ENCODE measurements around the gene TMC4.

Gene TMC4

DNA sequence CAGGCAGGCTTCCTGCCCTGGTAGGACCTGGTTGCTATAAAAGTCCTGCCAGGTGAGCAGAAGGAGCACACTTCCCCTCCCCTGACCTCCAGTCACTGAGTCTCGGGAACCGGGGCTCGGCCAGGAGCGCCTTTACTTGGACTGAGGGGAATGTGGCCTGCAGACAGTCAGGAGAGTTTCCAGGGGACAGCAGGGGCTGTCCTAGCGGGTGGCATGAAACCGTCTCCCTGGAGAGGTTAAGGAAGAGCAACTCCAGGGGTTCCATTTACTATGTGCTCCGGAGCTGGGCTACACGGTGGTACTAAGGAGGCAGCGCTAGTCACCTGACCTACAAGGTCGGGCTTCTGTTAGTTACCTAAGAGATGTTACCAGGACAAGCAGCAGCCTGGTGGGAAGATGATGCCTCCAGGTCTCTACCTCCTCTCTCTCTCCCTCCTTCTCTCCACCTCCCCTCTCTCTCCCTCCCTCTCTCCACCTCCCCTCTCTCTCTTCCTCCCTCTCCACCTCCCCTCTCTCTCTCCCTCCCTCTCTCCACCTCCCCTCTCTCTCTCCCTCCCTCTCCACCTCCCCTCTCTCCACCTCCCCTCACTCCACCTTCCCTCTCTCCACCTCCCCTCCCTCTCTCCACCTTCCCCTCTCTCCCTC is 39.5 kb downstream of the TMC4 start:
- TF ChIP-seq ZBTB7A (IDR thresholded peaks at IDR 0.05; ENCODE audit: low read depth) (no peak), TCF12 (IDR thresholded peaks at IDR 0.05; ENCODE audit: low read depth) (no peak), RAD21 (IDR thresholded peaks at IDR 0.05; ENCODE audit: low read depth) (no peak), FOXM1 (IDR thresholded peaks at IDR 0.05; ENCODE audit: borderline replicate concordance, low read depth) (no peak), NFIC (IDR thresholded peaks at IDR 0.05) (no peak), YY1 (IDR thresholded peaks at IDR 0.05; ENCODE audit: low read depth) (no peak), CEBPB (IDR thresholded peaks at IDR 0.05) (no peak), TEAD4 (IDR thresholded peaks at IDR 0.05) (no peak), TAF1 (IDR thresholded peaks at IDR 0.05; ENCODE audit: low read depth) (no peak), CREB1 (IDR thresholded peaks at IDR 0.05; ENCODE audit: low read depth) (no peak), EGR1 (IDR thresholded peaks at IDR 0.05) (no peak)
- TF ChIP-seq, protein P1, sequence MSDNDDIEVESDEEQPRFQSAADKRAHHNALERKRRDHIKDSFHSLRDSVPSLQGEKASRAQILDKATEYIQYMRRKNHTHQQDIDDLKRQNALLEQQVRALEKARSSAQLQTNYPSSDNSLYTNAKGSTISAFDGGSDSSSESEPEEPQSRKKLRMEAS (IDR thresholded peaks at IDR 0.05), result no peak
- TF ChIP-seq, protein P2, sequence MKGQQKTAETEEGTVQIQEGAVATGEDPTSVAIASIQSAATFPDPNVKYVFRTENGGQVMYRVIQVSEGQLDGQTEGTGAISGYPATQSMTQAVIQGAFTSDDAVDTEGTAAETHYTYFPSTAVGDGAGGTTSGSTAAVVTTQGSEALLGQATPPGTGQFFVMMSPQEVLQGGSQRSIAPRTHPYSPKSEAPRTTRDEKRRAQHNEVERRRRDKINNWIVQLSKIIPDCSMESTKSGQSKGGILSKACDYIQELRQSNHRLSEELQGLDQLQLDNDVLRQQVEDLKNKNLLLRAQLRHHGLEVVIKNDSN (IDR thresholded peaks at IDR 0.05), result no peak
- TF ChIP-seq, protein P3, sequence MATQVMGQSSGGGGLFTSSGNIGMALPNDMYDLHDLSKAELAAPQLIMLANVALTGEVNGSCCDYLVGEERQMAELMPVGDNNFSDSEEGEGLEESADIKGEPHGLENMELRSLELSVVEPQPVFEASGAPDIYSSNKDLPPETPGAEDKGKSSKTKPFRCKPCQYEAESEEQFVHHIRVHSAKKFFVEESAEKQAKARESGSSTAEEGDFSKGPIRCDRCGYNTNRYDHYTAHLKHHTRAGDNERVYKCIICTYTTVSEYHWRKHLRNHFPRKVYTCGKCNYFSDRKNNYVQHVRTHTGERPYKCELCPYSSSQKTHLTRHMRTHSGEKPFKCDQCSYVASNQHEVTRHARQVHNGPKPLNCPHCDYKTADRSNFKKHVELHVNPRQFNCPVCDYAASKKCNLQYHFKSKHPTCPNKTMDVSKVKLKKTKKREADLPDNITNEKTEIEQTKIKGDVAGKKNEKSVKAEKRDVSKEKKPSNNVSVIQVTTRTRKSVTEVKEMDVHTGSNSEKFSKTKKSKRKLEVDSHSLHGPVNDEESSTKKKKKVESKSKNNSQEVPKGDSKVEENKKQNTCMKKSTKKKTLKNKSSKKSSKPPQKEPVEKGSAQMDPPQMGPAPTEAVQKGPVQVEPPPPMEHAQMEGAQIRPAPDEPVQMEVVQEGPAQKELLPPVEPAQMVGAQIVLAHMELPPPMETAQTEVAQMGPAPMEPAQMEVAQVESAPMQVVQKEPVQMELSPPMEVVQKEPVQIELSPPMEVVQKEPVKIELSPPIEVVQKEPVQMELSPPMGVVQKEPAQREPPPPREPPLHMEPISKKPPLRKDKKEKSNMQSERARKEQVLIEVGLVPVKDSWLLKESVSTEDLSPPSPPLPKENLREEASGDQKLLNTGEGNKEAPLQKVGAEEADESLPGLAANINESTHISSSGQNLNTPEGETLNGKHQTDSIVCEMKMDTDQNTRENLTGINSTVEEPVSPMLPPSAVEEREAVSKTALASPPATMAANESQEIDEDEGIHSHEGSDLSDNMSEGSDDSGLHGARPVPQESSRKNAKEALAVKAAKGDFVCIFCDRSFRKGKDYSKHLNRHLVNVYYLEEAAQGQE (IDR thresholded peaks at IDR 0.05; ENCODE audit: low read depth), result no peak

DNA sequence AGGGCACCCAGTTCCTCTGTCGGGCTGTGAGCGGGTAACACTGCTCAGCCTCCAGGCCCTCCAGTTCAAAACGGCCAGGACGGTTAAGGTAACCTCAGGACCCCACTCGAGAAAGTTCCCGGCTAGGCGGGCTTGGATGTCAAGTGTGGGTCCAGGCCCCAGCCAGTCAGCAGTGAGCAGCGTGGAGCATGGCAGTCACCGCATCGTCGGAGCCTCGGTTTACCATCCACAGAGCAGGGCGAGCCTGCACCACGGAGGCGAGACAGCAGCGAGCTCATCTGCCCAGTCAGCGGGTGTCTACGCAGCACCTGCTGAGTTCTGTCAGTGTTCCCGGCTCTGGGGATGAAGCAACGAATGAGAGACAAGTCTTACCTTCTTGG is 43.4 kb downstream of the TMC4 start:
- TF ChIP-seq TCF12 (IDR thresholded peaks at IDR 0.05; ENCODE audit: low read depth) (no peak), TEAD4 (IDR thresholded peaks at IDR 0.05) (no peak), CEBPB (IDR thresholded peaks at IDR 0.05) (no peak)

DNA sequence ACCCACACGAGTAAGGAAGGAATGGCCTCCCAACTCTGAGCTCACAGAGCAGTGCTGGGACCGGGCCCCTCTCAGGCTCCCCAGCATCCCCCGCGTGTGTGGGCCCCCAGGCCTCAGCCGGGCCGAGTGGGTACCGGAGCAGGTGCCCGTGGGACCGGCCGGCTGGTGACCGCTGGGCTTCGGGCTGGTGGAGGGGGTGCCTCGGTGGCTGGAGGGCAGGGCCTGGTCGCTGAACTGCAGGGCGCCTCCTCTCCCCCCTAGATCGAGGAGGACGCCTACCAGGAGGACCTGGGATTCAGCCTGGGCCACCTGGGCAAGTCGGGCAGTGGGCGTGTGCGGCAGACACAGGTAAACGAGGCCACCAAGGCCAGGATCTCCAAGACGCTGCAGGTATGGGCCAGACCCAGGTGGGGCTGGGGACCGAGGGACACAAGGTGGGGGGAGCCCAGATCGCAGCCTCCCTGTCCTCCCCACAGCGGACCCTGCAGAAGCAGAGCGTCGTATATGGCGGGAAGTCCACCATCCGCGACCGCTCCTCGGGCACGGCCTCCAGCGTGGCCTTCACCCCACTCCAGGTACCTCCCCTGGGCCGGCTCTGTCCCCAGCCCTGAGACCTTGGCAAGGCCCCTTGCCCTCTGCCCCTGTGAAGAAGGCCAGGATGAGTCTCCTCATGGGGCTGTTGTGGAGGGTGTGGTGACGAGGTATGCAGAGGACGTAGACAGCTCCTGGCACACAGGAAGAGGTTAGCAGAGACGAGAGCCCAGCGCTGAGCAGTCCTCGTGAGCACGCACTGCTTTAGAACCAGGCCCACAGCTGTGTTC is 44.0 kb downstream of the TMC4 start:
- no peak for TF ChIP-seq RAD21 (IDR thresholded peaks at IDR 0.05; ENCODE audit: low read depth)
- TF ChIP-seq, protein P1 (IDR thresholded peaks at IDR 0.05), result no peak
- no peak for TF ChIP-seq NFIC (IDR thresholded peaks at IDR 0.05)
- TF ChIP-seq YY1 (IDR thresholded peaks at IDR 0.05; ENCODE audit: low read depth), result no peak
- TF ChIP-seq CREB1 (IDR thresholded peaks at IDR 0.05; ENCODE audit: low read depth), result no peak

DNA sequence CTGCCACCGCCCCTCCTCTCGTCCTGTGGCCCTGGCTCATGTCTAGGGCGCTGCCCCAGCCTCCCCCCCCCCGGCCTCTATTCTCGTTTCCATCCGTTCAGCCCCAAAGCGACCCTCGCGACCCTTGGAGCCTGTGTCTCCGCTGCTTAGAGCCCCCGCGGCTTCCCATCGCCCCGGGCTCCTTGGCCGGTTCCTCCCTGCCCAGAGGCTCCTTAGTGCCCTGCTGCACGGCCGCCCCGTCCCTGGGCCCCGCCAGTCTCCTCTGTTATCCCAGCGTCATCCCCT is 44.6 kb downstream of the TMC4 start:
- TF ChIP-seq EP300 (IDR thresholded peaks at IDR 0.05; ENCODE audit: borderline replicate concordance), result no peak
- TF ChIP-seq TEAD4 (IDR thresholded peaks at IDR 0.05), result no peak
- TF ChIP-seq TAF1 (IDR thresholded peaks at IDR 0.05; ENCODE audit: low read depth), result no peak
- TF ChIP-seq, protein P3 (IDR thresholded peaks at IDR 0.05; ENCODE audit: low read depth), result no peak
- no peak for TF ChIP-seq CREB1 (IDR thresholded peaks at IDR 0.05; ENCODE audit: low read depth)
- TF ChIP-seq, protein P2 (IDR thresholded peaks at IDR 0.05), result no peak
- no peak for TF ChIP-seq ZBTB7A (IDR thresholded peaks at IDR 0.05; ENCODE audit: low read depth)
- TF ChIP-seq EGR1 (IDR thresholded peaks at IDR 0.05), result no peak
- no peak for TF ChIP-seq TCF12 (IDR thresholded peaks at IDR 0.05; ENCODE audit: low read depth)
- TF ChIP-seq RAD21 (IDR thresholded peaks at IDR 0.05; ENCODE audit: low read depth), result no peak
- no peak for TF ChIP-seq NFIC (IDR thresholded peaks at IDR 0.05)
- no peak for TF ChIP-seq FOXM1 (IDR thresholded peaks at IDR 0.05; ENCODE audit: borderline replicate concordance, low read depth)
- no peak for TF ChIP-seq CEBPB (IDR thresholded peaks at IDR 0.05)

DNA sequence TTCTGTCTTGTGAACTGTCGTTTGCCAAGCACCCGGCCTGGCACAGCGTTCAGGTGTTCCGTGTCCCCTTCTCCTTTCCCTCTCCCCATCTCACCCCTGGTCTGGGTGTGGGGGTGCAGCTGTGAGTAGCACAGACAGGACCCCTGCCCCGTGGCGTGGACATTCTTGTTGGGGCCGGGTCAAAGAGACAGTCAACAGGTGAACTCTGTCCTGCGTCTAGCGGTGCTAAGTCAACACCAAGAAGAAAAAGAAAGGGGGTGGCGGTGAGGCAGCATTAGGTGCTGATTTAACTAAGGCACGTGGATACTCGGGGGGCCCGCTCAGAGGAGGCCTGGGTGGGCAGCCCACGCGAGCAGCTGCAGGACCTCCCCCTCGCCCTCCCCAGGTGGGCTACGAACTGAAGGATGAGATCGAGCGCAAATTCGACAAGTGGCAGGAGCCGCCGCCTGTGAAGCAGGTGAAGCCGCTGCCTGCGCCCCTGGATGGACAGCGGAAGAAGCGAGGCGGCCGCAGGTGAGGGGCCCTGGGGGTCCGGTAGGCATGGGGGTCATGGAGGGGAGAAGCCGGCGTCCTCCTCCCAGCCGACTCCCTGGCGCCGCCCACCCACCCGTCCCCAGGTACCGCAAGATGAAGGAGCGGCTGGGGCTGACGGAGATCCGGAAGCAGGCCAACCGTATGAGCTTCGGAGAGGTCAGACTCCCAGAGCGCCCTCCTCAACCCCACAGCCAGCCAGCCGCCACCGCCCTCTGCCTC is 45.1 kb downstream of the TMC4 start:
- TF ChIP-seq TCF12 (IDR thresholded peaks at IDR 0.05; ENCODE audit: low read depth) (no peak), NFIC (IDR thresholded peaks at IDR 0.05) (no peak), TAF1 (IDR thresholded peaks at IDR 0.05; ENCODE audit: low read depth) (no peak), RAD21 (IDR thresholded peaks at IDR 0.05; ENCODE audit: low read depth) (no peak), CEBPB (IDR thresholded peaks at IDR 0.05) (no peak), CREB1 (IDR thresholded peaks at IDR 0.05; ENCODE audit: low read depth) (no peak), EGR1 (IDR thresholded peaks at IDR 0.05) (no peak), TEAD4 (IDR thresholded peaks at IDR 0.05) (no peak), EP300 (IDR thresholded peaks at IDR 0.05; ENCODE audit: borderline replicate concordance) (no peak), FOXM1 (IDR thresholded peaks at IDR 0.05; ENCODE audit: borderline replicate concordance, low read depth) (no peak)
- TF ChIP-seq, protein P1 (IDR thresholded peaks at IDR 0.05), result no peak
- TF ChIP-seq, protein P2 (IDR thresholded peaks at IDR 0.05), result no peak

Measured in Ishikawa (cell line).